ENCODE data around the gene MAPK8IP3. TPM values are rescaled to one million over a fixed set of nuclear protein-coding genes. Genes with fewer than 3 reads are reported as not detected.

MAPK8IP3 gene
- total and polyA plus RNA-seq, 7 donors = 11.7 to 31.6 (median 22.6) TPM

DNA sequence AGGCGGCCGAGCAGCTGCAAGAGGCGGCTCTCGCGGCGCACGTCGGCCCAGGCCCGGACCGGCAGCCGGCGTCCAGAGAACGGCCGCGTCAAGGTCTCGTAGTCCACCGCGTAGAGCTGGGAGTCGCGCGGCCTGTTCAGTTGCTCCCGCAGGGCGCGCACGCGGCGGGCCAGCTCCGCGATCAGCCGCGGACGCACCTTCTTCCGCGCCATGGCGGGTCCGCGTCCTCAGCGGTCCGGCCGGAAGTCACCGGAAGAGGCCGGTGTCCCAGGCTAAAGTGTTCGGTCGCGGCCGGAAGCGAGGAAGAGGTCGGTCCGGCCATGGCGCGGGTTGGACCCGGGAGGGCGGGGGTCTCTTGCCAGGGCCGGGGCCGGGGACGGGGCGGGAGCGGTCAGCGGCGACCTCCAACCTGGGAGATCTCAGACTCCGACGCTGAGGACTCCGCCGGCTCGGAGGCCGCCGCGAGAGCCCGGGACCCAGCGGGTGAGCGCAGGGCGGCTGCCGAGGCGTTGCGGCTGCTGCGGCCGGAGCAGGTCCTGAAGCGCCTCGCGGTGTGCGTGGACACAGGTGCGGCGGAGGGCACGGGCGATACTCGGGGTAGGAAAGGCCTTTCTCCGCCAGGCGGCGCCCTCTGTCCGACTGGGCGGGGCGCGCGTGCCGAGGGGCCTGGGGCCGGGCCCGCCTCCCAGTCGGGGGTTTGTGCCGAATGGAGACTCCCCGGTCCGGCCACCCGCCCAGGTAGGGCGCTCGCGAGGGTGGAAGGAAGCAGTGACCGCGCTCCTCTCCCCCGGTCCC is 67.1 kb downstream of the MAPK8IP3 start, which contains the start of gene MRPS34:
Gene MRPS34 (minus strand): TSS at position 227 of the 795 bp plus-strand sequence. CDS start 15 bp downstream, at position 212.
- 0 to 1% (median 1%) methylated on average over 62 to 108 of the region's 108 CpGs for WGBS, 3 donors
- H3K27me3 ChIP-seq (ENCODE audit: insufficient read depth in 3 of 3, low read length in 2 of 3) = no peaks in the 10 kb centered on the region
- peak within 1 kb of the TSS; percentile 76 for H3K4me3 ChIP-seq
- DNase-seq (peak; percentile 87 to 92), ATAC-seq (peak; percentile 65 to 80 (median 78))
- H3K27ac ChIP-seq = peak within 1 kb of the TSS; percentile 90
- H3K9me3 ChIP-seq = no peaks in the 10 kb centered on the region
- H3K36me3 ChIP-seq (ENCODE audit: insufficient read depth in 1 of 2, low read depth in 1 of 2) = peaks cover 0 to 48% of the 10 kb centered on the region in 2 donors
- intact Hi-C loops (cut with DNase I) = loop anchor here (5.0 to 10.0 kb wide), 2 partner anchors 66 to 172 kb away; partner anchors contain the start of genes MAPK8IP3 (in 1 of the 2) and MSRB1 (in 1 of the 2)
- TF ChIP-seq, protein P1, sequence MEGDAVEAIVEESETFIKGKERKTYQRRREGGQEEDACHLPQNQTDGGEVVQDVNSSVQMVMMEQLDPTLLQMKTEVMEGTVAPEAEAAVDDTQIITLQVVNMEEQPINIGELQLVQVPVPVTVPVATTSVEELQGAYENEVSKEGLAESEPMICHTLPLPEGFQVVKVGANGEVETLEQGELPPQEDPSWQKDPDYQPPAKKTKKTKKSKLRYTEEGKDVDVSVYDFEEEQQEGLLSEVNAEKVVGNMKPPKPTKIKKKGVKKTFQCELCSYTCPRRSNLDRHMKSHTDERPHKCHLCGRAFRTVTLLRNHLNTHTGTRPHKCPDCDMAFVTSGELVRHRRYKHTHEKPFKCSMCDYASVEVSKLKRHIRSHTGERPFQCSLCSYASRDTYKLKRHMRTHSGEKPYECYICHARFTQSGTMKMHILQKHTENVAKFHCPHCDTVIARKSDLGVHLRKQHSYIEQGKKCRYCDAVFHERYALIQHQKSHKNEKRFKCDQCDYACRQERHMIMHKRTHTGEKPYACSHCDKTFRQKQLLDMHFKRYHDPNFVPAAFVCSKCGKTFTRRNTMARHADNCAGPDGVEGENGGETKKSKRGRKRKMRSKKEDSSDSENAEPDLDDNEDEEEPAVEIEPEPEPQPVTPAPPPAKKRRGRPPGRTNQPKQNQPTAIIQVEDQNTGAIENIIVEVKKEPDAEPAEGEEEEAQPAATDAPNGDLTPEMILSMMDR (IDR thresholded peaks at IDR 0.05) = peak; percentile 66
- H3K4me1 ChIP-seq = peaks cover 18% of the 10 kb centered on the region

DNA sequence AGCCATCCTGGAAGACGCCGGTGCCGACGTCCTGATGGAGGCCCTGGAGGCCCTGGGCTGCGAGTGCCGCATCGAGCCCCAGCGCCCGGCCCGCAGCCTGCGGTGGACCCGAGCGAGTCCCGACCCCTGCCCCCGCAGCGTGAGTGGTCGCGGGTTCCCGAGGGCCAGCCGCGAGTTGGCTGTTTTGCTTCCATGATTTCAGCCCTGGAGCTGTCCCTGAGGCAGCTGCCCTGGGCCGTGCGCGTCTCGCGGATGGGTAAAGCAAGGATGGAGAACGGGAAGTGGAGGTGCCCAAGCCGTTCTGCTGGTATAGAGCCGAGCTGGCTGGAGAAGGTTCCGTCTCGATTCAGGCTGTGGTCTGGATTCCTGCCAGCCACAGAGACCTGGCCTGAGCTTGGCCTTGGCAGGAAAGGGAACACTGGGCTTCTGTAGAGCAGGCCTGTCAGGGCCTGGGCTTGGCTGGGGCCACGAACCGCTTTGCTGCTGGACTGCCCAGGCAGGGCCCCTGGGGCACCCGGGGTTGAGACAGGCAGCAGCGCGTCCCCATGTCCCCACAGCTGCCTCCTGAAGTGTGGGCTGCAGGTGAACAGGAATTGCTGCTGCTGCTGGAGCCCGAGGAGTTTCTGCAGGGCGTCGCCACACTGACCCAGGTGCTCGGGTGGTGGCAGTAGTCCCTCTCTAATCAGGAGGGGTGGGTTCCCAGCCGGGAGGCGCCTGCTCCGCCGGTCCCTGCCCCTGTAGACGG is 67.9 kb downstream of the MAPK8IP3 start:
- intact Hi-C loops (cut with DNase I) = loop anchor here (5.0 to 10.0 kb wide), 2 partner anchors 67 to 171 kb away; partner anchors contain the start of genes MAPK8IP3 (in 1 of the 2) and MSRB1 (in 1 of the 2)
- peaks cover 0 to 47% of the 10 kb centered on the region in 2 donors for H3K36me3 ChIP-seq (ENCODE audit: insufficient read depth in 1 of 2, low read depth in 1 of 2)
- 13 to 22% (median 15%) methylated on average over 31 to 45 of the region's 45 CpGs for WGBS, 3 donors
- no peaks in the 10 kb centered on the region for H3K27me3 ChIP-seq (ENCODE audit: insufficient read depth in 3 of 3, low read length in 2 of 3)
- no peaks in the 10 kb centered on the region for H3K9me3 ChIP-seq
- DNase-seq (peak; percentile 33 to 68), ATAC-seq (peak in 1 of 4 donors; percentile 11)
- TF ChIP-seq, protein P1 (IDR thresholded peaks at IDR 0.05) = no peak
- peak overlapping the region; percentile 76 for H3K4me3 ChIP-seq
- peaks cover 18% of the 10 kb centered on the region for H3K4me1 ChIP-seq
- H3K27ac ChIP-seq = peak overlapping the region; percentile 90

DNA sequence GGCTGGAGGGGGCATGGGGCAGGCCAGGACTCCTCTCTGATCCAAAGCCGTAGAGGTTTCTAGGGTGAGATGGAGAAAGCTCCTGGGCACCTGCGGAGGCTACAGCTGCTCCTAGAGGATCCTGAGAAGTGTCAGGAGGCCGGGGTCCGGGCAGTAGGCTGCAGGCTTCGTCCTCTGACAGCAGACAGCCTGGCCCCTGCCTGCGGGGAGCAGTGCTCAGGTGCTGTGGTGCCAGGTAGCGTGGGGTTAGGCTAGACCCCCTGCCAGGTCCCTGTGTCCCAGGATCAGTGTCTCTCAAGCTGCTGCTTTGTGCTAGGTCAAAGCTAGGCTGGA is 68.4 kb downstream of the MAPK8IP3 start:
- peak overlapping the region; percentile 76 for H3K4me3 ChIP-seq
- TF ChIP-seq, protein P1 (IDR thresholded peaks at IDR 0.05) = no peak
- H3K9me3 ChIP-seq = no peaks in the 10 kb centered on the region
- ATAC-seq = no peak
- H3K4me1 ChIP-seq = peaks cover 18% of the 10 kb centered on the region
- WGBS, 3 donors = 82 to 87% (median 86%) methylated on average over 7 of the region's 7 CpGs
- H3K36me3 ChIP-seq (ENCODE audit: insufficient read depth in 1 of 2, low read depth in 1 of 2) = peaks cover 0 to 45% of the 10 kb centered on the region in 2 donors
- H3K27ac ChIP-seq = peak overlapping the region; percentile 90
- H3K27me3 ChIP-seq (ENCODE audit: insufficient read depth in 3 of 3, low read length in 2 of 3) = no peaks in the 10 kb centered on the region
- intact Hi-C loops (cut with DNase I) = loop anchor here (5.0 to 10.0 kb wide), 2 partner anchors 67 to 170 kb away; partner anchors contain the start of genes MAPK8IP3 (in 1 of the 2) and MSRB1 (in 1 of the 2)
- DNase-seq = peak in 1 of 2 donors; percentile 12

DNA sequence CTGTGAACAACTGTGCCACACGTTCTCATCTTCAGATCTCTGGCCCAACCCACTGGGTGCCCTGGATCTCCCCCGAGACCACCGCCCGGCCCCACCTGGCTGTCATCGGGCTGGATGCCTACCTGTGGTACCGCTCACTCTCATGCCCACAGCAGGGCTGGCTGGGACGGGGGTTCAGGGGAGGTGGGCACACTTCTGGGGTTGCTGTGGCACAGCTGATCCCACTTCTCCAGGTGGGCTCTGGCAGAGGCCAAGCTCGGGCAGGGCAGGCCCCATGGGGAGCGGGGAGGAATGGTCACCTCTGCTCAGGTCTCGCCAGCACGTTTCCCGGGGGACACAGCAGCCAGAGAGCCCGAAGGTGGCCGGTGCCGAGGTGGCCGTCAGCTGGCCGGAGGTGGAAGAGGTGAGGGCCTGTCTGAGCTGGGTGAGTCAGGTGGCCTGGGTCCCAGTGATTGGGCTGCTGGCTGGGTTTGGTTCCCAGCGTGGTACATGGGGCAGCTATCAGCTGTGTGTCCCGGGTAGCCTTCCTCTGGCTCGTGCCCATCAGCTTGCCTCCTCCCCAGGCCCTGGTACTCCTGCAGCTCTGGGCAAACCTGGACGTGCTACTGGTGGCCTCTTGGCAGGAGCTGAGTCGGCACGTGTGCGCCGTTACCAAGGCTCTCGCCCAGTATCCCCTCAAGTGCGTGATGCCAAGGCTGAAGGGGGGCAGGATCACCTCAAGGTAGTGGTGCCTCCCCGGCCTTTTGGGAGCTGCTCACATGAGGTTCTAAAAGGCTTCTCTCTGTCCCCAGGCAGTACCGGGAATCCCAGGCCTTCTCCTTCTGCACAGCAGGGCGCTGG is 69.2 kb downstream of the MAPK8IP3 start:
- no peak for ATAC-seq
- no peak overlapping the region for H3K27ac ChIP-seq
- peaks cover 23% of the 10 kb centered on the region for H3K4me1 ChIP-seq
- no peak overlapping the region for H3K4me3 ChIP-seq
- H3K36me3 ChIP-seq (ENCODE audit: insufficient read depth in 1 of 2, low read depth in 1 of 2) = peaks cover 0 to 53% of the 10 kb centered on the region in 2 donors
- intact Hi-C loops (cut with DNase I) = loop anchor here in 1 of 2 donors (10.0 kb wide), 1 partner anchor 170 kb away; the partner anchor contains the start of gene MSRB1
- TF ChIP-seq, protein P1 (IDR thresholded peaks at IDR 0.05) = no peak
- no peaks in the 10 kb centered on the region for H3K27me3 ChIP-seq (ENCODE audit: insufficient read depth in 3 of 3, low read length in 2 of 3)
- WGBS, 3 donors = 81 to 89% (median 84%) methylated on average over 29 to 30 of the region's 30 CpGs
- DNase-seq = peak; percentile 12 to 65
- no peaks in the 10 kb centered on the region for H3K9me3 ChIP-seq

Measured in psoas muscle (tissue), 8 donors.